H9 (cell line): ENCODE results near the gene SCYL3. TPM values are rescaled to one million over a fixed set of nuclear protein-coding genes. Genes with fewer than 3 reads are reported as not detected.

ENCODE experiments used
- DNase-seq: peaks from one replicate; pipeline ENCODE4 v3.0.0-alpha.2; 2017
- H2AFZ ChIP-seq: one replicate; pipeline ENCODE4 v1.6.1; 2013; ENCODE audit warnings: mild to moderate bottlenecking, low read length, control low read depth, moderate library complexity
- H2AK5ac ChIP-seq: 2 replicates; pipeline ENCODE4 v1.6.1; 2013; ENCODE audit warnings: low read length, control low read depth, mixed read lengths; ENCODE audit not compliant: insufficient read length
- H2BK120ac ChIP-seq: one replicate; pipeline ENCODE4 v1.6.1; 2013; ENCODE audit warnings: low read depth, mild to moderate bottlenecking, low read length, control low read depth, inconsistent platforms; ENCODE audit not compliant: poor library complexity, severe bottlenecking
- H2BK12ac ChIP-seq: 2 replicates; pipeline ENCODE4 v1.6.1; 2013; ENCODE audit warnings: low read length, control low read depth, mixed read lengths, low read depth; ENCODE audit not compliant: insufficient read length
- H2BK15ac ChIP-seq: 2 replicates; pipeline ENCODE4 v1.6.1; 2013; ENCODE audit warnings: low read depth, low read length, control low read depth
- H2BK20ac ChIP-seq: one replicate; pipeline ENCODE4 v1.6.1; 2013; ENCODE audit warnings: low read depth, mild to moderate bottlenecking, low read length, control low read depth, inconsistent platforms; ENCODE audit not compliant: poor library complexity, severe bottlenecking
- H2BK5ac ChIP-seq: 2 replicates; pipeline ENCODE4 v1.6.1; 2013; ENCODE audit warnings: low read length, control low read depth, mixed read lengths; ENCODE audit not compliant: insufficient read length
- H3K14ac ChIP-seq: 2 replicates; pipeline ENCODE4 v1.6.1; 2013; ENCODE audit warnings: low read length, control low read depth; ENCODE audit not compliant: insufficient read depth
- H3K18ac ChIP-seq: 2 replicates; pipeline ENCODE4 v1.6.1; 2013; ENCODE audit warnings: low read depth, mild to moderate bottlenecking, mixed read lengths, low read length, control low read depth; ENCODE audit not compliant: insufficient read length
- H3K23ac ChIP-seq: 2 replicates; pipeline ENCODE4 v1.6.1; 2013; ENCODE audit warnings: low read length, control low read depth, mixed read lengths, low read depth; ENCODE audit not compliant: insufficient read length
- H3K23me2 ChIP-seq: 2 replicates; pipeline ENCODE4 v1.6.1; 2013; ENCODE audit warnings: low read depth, mild to moderate bottlenecking, mixed read lengths, low read length, control low read depth; ENCODE audit not compliant: insufficient read length, poor library complexity, severe bottlenecking
- H3K27ac ChIP-seq: 2 replicates; pipeline ENCODE4 v1.5.1; 2013; ENCODE audit warnings: low read length, control low read depth, mixed read lengths, low read depth; ENCODE audit not compliant: insufficient read length
- H3K27me3 ChIP-seq: 2 replicates; pipeline ENCODE4 v1.6.1; 2013; ENCODE audit warnings: low read length, control low read depth, inconsistent platforms; ENCODE audit not compliant: insufficient read depth
- H3K4ac ChIP-seq: 2 replicates; pipeline ENCODE4 v1.6.1; 2013; ENCODE audit warnings: low read depth, mild to moderate bottlenecking, control low read depth, inconsistent platforms, low read length, moderate library complexity
- H3K4me1 ChIP-seq: 2 replicates; pipeline ENCODE4 v1.6.1; 2013; ENCODE audit warnings: low read length, control low read depth, inconsistent platforms; ENCODE audit not compliant: insufficient read depth
- H3K4me2 ChIP-seq: 2 replicates; pipeline ENCODE4 v1.6.1; 2013; ENCODE audit warnings: low read length, control low read depth, mixed read lengths; ENCODE audit not compliant: insufficient read length, insufficient read depth
- H3K56ac ChIP-seq: 2 replicates; pipeline ENCODE4 v1.6.1; 2013; ENCODE audit warnings: low read depth, mild to moderate bottlenecking, mixed read lengths, low read length, control low read depth; ENCODE audit not compliant: insufficient read length
- H3K79me1 ChIP-seq: 2 replicates; pipeline ENCODE4 v1.6.1; 2013; ENCODE audit warnings: low read depth, mild to moderate bottlenecking, moderate library complexity, low read length, control low read depth, inconsistent platforms; ENCODE audit not compliant: insufficient read depth, poor library complexity, severe bottlenecking
- H3K79me2 ChIP-seq: 2 replicates; pipeline ENCODE4 v1.6.1; 2013; ENCODE audit warnings: low read length, control low read depth, inconsistent platforms; ENCODE audit not compliant: insufficient read depth
- H3K9ac ChIP-seq: 2 replicates; pipeline ENCODE4 v1.6.1; 2013; ENCODE audit warnings: low read length, control low read depth, mixed read lengths; ENCODE audit not compliant: insufficient read length; ENCODE audit errors: extremely low read depth
- H3K9me3 ChIP-seq: one replicate; pipeline ENCODE4 v1.6.1; 2013; ENCODE audit warnings: low read depth, low read length, inconsistent platforms; ENCODE audit not compliant: control insufficient read depth
- H3T11ph ChIP-seq: one replicate; pipeline ENCODE4 v1.6.1; 2013; ENCODE audit warnings: mild to moderate bottlenecking, low read length, control low read depth, inconsistent platforms
- H4K20me1 ChIP-seq: one replicate; pipeline ENCODE4 v1.6.1; 2013; ENCODE audit not compliant: control insufficient read depth, insufficient read length, insufficient read depth
- H4K5ac ChIP-seq: 2 replicates; pipeline ENCODE4 v1.6.1; 2013; ENCODE audit warnings: low read depth, mild to moderate bottlenecking, mixed read lengths, low read length, control low read depth; ENCODE audit not compliant: insufficient read length
- H4K8ac ChIP-seq: replicated peaks from 2 replicates; pipeline ENCODE4 v1.6.1; 2013; ENCODE audit warnings: low read length, control low read depth, mixed read lengths, low read depth; ENCODE audit not compliant: insufficient read length
- H4K91ac ChIP-seq: 2 replicates; pipeline ENCODE4 v1.6.1; 2013; ENCODE audit warnings: low read depth, mild to moderate bottlenecking, moderate library complexity, mixed read lengths, low read length, control low read depth; ENCODE audit not compliant: insufficient read length
- H3K27ac Mint-ChIP-seq, 3 experiments: 2 replicates in 2 of 3; 3 replicates in 1 of 3; pipeline ENCODE4 v1.8.0; 2020 to 2021; ENCODE audit warnings: mixed read lengths in 3 of 3, mild to moderate bottlenecking in 1 of 3, moderate library complexity in 1 of 3
- H3K27me3 Mint-ChIP-seq: 2 replicates; pipeline ENCODE4 v1.8.0; 2021; ENCODE audit warnings: low read depth, mild to moderate bottlenecking, moderate library complexity, mixed read lengths
- H3K36me3 Mint-ChIP-seq, 3 experiments: 2 replicates in 2 of 3; 3 replicates in 1 of 3; pipeline ENCODE4 v1.8.0; 2020 to 2021; ENCODE audit warnings: low read depth in 3 of 3, mixed read lengths in 3 of 3; ENCODE audit not compliant: insufficient read depth in 1 of 3
- H3K4me1 Mint-ChIP-seq, 2 experiments: 2 replicates each; pipeline ENCODE4 v1.8.0; 2020; ENCODE audit warnings: mixed read lengths in 2 of 2
- H3K4me3 Mint-ChIP-seq, 2 experiments: 2 replicates in 1 of 2; 3 replicates in 1 of 2; pipeline ENCODE4 v1.8.0; 2020 to 2021; ENCODE audit warnings: mild to moderate bottlenecking in 2 of 2, mixed read lengths in 2 of 2, moderate library complexity in 1 of 2
- H3K9me3 Mint-ChIP-seq, 2 experiments: 2 replicates in 1 of 2; 3 replicates in 1 of 2; pipeline ENCODE4 v1.8.0; 2020; ENCODE audit warnings: mild to moderate bottlenecking in 2 of 2, mixed read lengths in 2 of 2, moderate library complexity in 1 of 2
- CTCF ChIP-seq: fragments of 200-600 bp; sonication (generic); conservative IDR thresholded peaks from 3 replicates; pipeline ENCODE4 v1.8.0; 2021; ENCODE audit warnings: antibody characterized with exemption, mild to moderate bottlenecking
- WGBS: extraction: QIAGEN DNeasy Blood & Tissue Kit; methylation state at CpG from one replicate; pipeline ENCODE4 v1.1.7; 2013; ENCODE audit warnings: missing lambda C conversion rate, low lambda C conversion rate, mixed read lengths; ENCODE audit not compliant: insufficient read length; ENCODE audit errors: extremely low coverage; 5-methylcytosine and 5-hydroxymethylcytosine counted together
- total RNA-seq: library from RNA; stranded (reverse); gene quantifications from 2 replicates; pipeline ENCODE4 v1.2.1, GENCODE V29; 2021

SCYL3 gene
- total RNA-seq, 1 experiment from 2014 or later: 3.9 TPM

- TF ChIP-seq CTCF: no peak
- H3K27me3 ChIP-seq: no peaks in the 10 kb centered on the region
- no peak overlapping the region for H3K56ac ChIP-seq
- no CpG with 5 or more reads among the region's 4 CpGs for WGBS
- H3K27ac Mint-ChIP-seq: no peak overlapping the region
- no peak overlapping the region for H2BK15ac ChIP-seq
- H3K14ac ChIP-seq: no peak overlapping the region
- H3K4me1 Mint-ChIP-seq: no peaks in the 10 kb centered on the region
- H3K23me2 ChIP-seq: no peaks in the 10 kb centered on the region
- no peak overlapping the region for H2AFZ ChIP-seq
- no peak for DNase-seq
- no peaks in the 10 kb centered on the region for H3K79me2 ChIP-seq
- no peaks in the 10 kb centered on the region for H3K79me1 ChIP-seq
- peaks cover 23 to 44% (median 35%) of the 10 kb centered on the region in 3 experiments for H3K36me3 Mint-ChIP-seq
- no peak overlapping the region for H3K4ac ChIP-seq
- H3T11ph ChIP-seq: no peak overlapping the region
- 0 out of 5 replicates have a peak, but pooled peaks cover 0 to 3% of the 10 kb centered on the region in 2 experiments for H3K9me3 Mint-ChIP-seq
- no peak overlapping the region for H2BK120ac ChIP-seq
- no peak overlapping the region for H3K23ac ChIP-seq
- no peak overlapping the region for H2BK12ac ChIP-seq
- no peaks in the 10 kb centered on the region for H3K4me1 ChIP-seq
- no peak overlapping the region for H2BK20ac ChIP-seq
- H3K18ac ChIP-seq: no peak overlapping the region
- H4K8ac ChIP-seq: no peak overlapping the region
- H3K4me3 Mint-ChIP-seq: no peak overlapping the region
- no peak overlapping the region for H3K9ac ChIP-seq
- H2AK5ac ChIP-seq: no peak overlapping the region
- no peak overlapping the region for H4K91ac ChIP-seq
- no peaks in the 10 kb centered on the region for H4K20me1 ChIP-seq
- no peak overlapping the region for H3K4me2 ChIP-seq
- H3K27ac ChIP-seq: no peak overlapping the region
- H2BK5ac ChIP-seq: no peak overlapping the region
- H3K9me3 ChIP-seq: no peaks in the 10 kb centered on the region
- H3K27me3 Mint-ChIP-seq: no peaks in the 10 kb centered on the region
- no peak overlapping the region for H4K5ac ChIP-seq
Observed at GRCh38 chr1:169879034-169879840, 14.5 kb downstream of the SCYL3 start.
